ENCODE results near the gene APH1B. TPM values are rescaled to one million over a fixed set of nuclear protein-coding genes. Genes with fewer than 3 reads are reported as not detected.

Gene APH1B
- total and polyA plus RNA-seq, 8 donors = 24.0 to 32.2 (median 29.4) TPM

DNA sequence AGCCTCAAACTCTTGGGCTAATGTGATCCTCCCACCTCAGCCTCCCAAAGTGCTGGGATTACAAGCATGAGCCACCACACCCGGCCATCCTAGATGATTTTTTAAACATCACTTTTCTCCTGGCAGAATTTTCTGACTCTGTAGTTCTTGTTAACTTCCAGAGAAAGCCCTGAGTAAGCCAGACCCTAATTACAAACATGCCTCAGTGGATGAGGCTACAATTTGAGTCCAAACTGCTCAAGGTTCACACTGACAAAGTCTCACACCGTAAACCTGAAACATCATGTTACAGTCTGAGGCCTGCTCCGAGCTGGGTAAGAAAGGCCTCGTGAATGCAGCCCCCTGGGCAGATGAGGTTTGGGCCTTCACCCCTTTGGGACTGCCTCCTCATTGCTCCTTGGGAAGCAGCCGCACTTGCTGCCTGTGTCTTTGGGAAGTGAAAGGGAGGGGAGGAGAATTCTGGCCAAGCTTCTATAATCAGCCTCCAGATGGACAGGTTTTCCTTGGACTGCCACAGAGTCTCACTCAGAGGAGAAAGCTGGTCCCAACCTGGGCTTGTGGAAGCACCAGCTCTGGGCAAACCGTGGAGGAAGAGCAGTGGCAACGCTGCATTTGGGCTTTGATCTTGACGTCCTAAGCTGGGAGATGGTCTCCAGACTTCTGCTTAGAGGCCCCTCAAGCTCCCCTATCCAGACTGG lies 58.3 kb downstream of the APH1B start:
- Histone ChIP-seq H3K9me3 (no peaks in the 10 kb centered on the region), H3K27ac (no peak overlapping the region), H3K27me3 (no peaks in the 10 kb centered on the region), H3K4me1 (no peaks in the 10 kb centered on the region), H3K4me3 (no peak overlapping the region), H3K36me3 (no peaks in the 10 kb centered on the region)
- intact Hi-C loops (cut with DNase I) = no loop called here
- ATAC-seq = no peak
- TF ChIP-seq, protein P1, sequence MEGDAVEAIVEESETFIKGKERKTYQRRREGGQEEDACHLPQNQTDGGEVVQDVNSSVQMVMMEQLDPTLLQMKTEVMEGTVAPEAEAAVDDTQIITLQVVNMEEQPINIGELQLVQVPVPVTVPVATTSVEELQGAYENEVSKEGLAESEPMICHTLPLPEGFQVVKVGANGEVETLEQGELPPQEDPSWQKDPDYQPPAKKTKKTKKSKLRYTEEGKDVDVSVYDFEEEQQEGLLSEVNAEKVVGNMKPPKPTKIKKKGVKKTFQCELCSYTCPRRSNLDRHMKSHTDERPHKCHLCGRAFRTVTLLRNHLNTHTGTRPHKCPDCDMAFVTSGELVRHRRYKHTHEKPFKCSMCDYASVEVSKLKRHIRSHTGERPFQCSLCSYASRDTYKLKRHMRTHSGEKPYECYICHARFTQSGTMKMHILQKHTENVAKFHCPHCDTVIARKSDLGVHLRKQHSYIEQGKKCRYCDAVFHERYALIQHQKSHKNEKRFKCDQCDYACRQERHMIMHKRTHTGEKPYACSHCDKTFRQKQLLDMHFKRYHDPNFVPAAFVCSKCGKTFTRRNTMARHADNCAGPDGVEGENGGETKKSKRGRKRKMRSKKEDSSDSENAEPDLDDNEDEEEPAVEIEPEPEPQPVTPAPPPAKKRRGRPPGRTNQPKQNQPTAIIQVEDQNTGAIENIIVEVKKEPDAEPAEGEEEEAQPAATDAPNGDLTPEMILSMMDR (IDR thresholded peaks at IDR 0.05) = no peak
- DNase-seq = no peak

DNA sequence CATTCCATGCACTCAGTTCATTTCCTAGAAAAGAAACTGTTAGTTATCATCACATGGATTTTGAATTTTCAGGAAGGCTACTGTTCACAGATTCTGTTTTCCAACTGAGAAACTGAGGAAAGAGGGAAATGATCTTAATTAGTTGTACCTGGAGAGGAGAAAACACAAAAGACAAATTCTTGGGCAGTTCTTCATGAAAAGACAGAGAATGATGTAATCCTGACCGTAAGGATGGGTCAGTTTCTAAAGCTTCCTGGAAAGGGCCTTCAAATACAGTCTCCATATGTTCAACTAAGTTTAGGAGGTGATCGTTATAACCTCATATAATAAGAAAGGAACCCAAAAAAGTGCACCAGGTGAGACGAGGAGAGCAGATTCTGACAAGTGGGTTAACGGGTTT lies 59.6 kb downstream of the APH1B start:
- no peaks in the 10 kb centered on the region for H3K36me3 ChIP-seq
- H3K9me3 ChIP-seq = no peaks in the 10 kb centered on the region
- H3K4me3 ChIP-seq = no peak overlapping the region
- no peaks in the 10 kb centered on the region for H3K27me3 ChIP-seq
- TF ChIP-seq, protein P1 (IDR thresholded peaks at IDR 0.05) = no peak
- no peak overlapping the region for H3K27ac ChIP-seq
- H3K4me1 ChIP-seq = no peaks in the 10 kb centered on the region
- DNase-seq (no peak), ATAC-seq (no peak)
- intact Hi-C loops (cut with DNase I) = no loop called here

DNA sequence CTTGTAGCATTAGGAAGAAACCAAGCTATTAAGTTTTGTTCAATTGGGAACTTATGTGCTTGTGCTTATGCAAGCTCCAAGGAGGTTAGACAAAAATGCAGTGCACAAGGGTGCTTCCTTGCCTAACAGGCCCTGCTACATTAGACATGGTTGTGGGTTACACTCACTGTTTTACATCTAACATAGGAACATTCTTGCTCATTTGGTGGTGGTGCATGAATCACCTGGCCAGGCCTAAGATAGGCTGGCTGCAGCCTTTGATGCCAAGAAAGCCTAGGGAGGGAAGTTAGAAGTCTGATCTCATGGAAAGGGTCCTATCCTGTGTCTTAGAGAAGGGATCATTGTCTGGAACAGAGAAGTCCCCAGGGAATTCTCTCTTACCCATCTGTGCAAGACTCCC lies 60.8 kb downstream of the APH1B start:
- intact Hi-C loops (cut with DNase I) = no loop called here
- no peaks in the 10 kb centered on the region for H3K9me3 ChIP-seq
- no peaks in the 10 kb centered on the region for H3K4me1 ChIP-seq
- no peak overlapping the region for H3K27ac ChIP-seq
- ATAC-seq (no peak), DNase-seq (no peak)
- TF ChIP-seq, protein P1 (IDR thresholded peaks at IDR 0.05) = no peak
- no peaks in the 10 kb centered on the region for H3K36me3 ChIP-seq
- H3K27me3 ChIP-seq = no peaks in the 10 kb centered on the region
- no peak overlapping the region for H3K4me3 ChIP-seq

DNA sequence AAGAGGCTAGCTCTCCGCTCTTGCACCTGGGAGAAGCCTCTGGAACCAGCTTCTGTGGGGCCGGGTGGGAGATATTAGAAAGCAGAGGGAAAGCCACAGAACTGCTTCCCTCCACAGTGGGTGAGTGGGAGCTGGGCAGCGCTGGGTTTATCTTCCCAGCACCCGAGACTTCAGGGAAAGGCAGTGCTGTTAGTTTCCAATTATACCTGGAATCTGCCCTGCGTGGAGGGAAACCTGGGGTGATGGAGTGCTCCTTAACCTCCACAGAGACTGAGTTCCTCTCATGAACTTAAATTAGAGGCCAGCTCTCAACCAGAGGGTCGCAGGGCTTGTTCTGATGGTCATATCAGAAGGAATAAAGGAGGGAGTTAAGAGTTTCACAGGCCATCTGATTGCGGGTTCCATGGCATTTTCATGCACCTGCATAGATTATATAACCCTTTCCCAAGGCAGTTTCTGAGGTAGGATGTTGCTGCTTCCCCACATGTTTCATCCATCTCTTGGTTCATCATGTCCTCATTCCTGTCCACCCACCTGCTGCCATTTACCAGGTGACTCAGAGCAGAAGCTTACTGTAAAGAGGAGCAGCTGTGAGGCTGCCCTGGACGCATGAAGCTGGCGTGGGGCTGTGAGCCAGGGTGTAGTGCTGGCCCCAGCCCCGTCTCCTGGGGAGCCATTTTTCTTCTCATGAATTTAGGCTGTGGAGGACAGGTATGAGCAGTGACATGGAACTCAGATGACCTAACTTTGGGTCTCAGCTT lies 61.8 kb downstream of the APH1B start:
- intact Hi-C loops (cut with DNase I) = no loop called here
- no peak for ATAC-seq
- TF ChIP-seq, protein P1 (IDR thresholded peaks at IDR 0.05) = no peak

DNA sequence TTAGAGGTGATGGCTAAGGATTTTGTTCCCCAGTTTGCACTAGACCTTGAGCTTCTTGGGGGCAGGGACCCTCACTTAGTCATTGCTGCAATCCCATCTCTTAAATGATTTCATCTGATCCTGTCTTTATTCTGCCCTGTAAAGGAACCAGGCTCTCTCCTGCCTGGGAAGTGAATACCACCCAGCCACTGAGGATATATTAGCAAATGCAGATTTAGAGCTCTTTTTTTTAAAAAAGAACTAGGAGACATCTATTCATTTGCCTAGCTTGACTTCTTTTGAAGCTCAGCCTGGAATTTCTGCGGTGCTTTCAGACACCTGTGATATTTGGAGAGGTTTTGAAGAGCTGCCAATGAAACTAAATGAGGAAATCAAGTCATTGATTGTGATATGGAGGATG lies 62.4 kb downstream of the APH1B start:
- H3K4me3 ChIP-seq = no peak overlapping the region
- DNase-seq (no peak), ATAC-seq (no peak)
- no peaks in the 10 kb centered on the region for H3K9me3 ChIP-seq
- H3K27ac ChIP-seq = no peak overlapping the region
- no peaks in the 10 kb centered on the region for H3K36me3 ChIP-seq
- no peaks in the 10 kb centered on the region for H3K27me3 ChIP-seq
- TF ChIP-seq, protein P1 (IDR thresholded peaks at IDR 0.05) = no peak
- intact Hi-C loops (cut with DNase I) = no loop called here
- no peaks in the 10 kb centered on the region for H3K4me1 ChIP-seq

More for the DNA sequence above, 61.8 kb downstream of the APH1B start:
- Histone ChIP-seq H3K36me3 (no peaks in the 10 kb centered on the region), H3K4me3 (no peak overlapping the region), H3K9me3 (no peaks in the 10 kb centered on the region), H3K4me1 (no peaks in the 10 kb centered on the region), H3K27ac (no peak overlapping the region), H3K27me3 (no peaks in the 10 kb centered on the region)
- no peak for DNase-seq

All from left lung (tissue), 10 donors.